Measurements from ENCODE around the gene SCN11A.

DNA sequence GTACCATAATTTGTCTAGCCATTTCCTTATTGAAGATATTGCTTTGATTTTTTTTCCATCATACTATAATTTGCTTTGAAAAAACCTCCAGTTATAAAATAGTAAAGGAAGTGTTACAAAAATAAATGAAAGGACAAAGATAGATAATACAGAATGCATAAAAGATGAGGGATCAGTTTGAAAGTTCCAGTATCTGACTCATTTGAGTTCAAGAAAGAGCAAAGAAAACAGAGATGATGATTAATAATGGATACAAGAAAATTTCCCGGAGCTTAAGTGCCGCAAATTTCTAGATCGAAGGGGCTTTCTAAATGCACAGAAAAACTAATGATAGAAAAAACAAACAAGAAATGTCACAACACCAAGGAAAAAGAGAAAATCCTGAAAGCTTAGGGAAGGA is 4.4 kb upstream of the SCN11A start:
- TF ChIP-seq ZNF274 (IDR thresholded peaks at IDR 0.05; ENCODE audit: low read depth, low read length), result no peak
- no peak for TF ChIP-seq YY1 (IDR thresholded peaks at IDR 0.05; ENCODE audit: insufficient read depth, insufficient read length)
